Neuronal stem cell (in vitro differentiated cells): ENCODE results near the gene OAS3.

Source experiments
- DNase-seq: peaks from one replicate; pipeline ENCODE4 v3.0.0-alpha.2; 2013; ENCODE audit warnings: low spot score
- H2AFZ ChIP-seq: one replicate; pipeline ENCODE4 v1.6.1; 2013; ENCODE audit warnings: mild to moderate bottlenecking, low read length, inconsistent platforms
- H2AK5ac ChIP-seq: 2 replicates; pipeline ENCODE4 v1.6.1; 2013; ENCODE audit warnings: low read depth, mild to moderate bottlenecking, inconsistent platforms, low read length, moderate library complexity, mixed read lengths
- H2BK120ac ChIP-seq: 2 replicates; pipeline ENCODE4 v1.6.1; 2013; ENCODE audit warnings: low read depth, mild to moderate bottlenecking, inconsistent platforms, low read length, moderate library complexity, mixed read lengths
- H2BK12ac ChIP-seq: one replicate; pipeline ENCODE4 v1.6.1; 2013; ENCODE audit warnings: low read length, inconsistent platforms
- H2BK15ac ChIP-seq: 2 replicates; pipeline ENCODE4 v1.6.1; 2013; ENCODE audit warnings: mild to moderate bottlenecking, low read length, inconsistent platforms, mixed read lengths
- H2BK5ac ChIP-seq: one replicate; pipeline ENCODE4 v1.6.1; 2013; ENCODE audit warnings: inconsistent platforms, mild to moderate bottlenecking, low read length, moderate library complexity
- H3K14ac ChIP-seq: one replicate; pipeline ENCODE4 v1.6.1; 2013; ENCODE audit warnings: low read length, inconsistent platforms
- H3K18ac ChIP-seq: 2 replicates; pipeline ENCODE4 v1.6.1; 2013; ENCODE audit warnings: low read length, inconsistent platforms
- H3K23ac ChIP-seq: 2 replicates; pipeline ENCODE4 v1.6.1; 2013; ENCODE audit warnings: low read depth, mild to moderate bottlenecking, mixed read lengths, low read length, inconsistent platforms; ENCODE audit not compliant: poor library complexity
- H3K27ac ChIP-seq: replicated peaks from 3 replicates; pipeline ENCODE4 v1.5.1; 2013; ENCODE audit warnings: low read length, inconsistent platforms
- H3K27me3 ChIP-seq, 3 experiments: 2 replicates each; pipeline ENCODE4 v1.6.1; 2013; ENCODE audit warnings: low read length in 3 of 3, mild to moderate bottlenecking in 2 of 3, inconsistent platforms in 1 of 3, low read depth in 1 of 3, mixed read lengths in 1 of 3, moderate library complexity in 1 of 3; ENCODE audit not compliant: control insufficient read depth in 3 of 3, insufficient read depth in 3 of 3
- H3K36me3 ChIP-seq, 2 donors: replicated peaks in 1 of 2; 2 replicates each; pipeline ENCODE4 v1.6.1; 2013; ENCODE audit warnings: low read length in 2 of 2; ENCODE audit not compliant: control insufficient read depth in 2 of 2, insufficient read depth in 2 of 2
- H3K4ac ChIP-seq: 2 replicates; pipeline ENCODE4 v1.6.1; 2013; ENCODE audit warnings: inconsistent platforms, mild to moderate bottlenecking, low read length, moderate library complexity
- H3K4me1 ChIP-seq, 2 donors: 1 replicate in 1 of 2; 2 replicates in 1 of 2; pipeline ENCODE4 v1.6.1; 2013; ENCODE audit warnings: low read length in 2 of 2, low read depth in 1 of 2; ENCODE audit not compliant: control insufficient read depth in 2 of 2, insufficient read depth in 1 of 2
- H3K4me2 ChIP-seq: one replicate; pipeline ENCODE4 v1.6.1; 2013; ENCODE audit warnings: mild to moderate bottlenecking, low read length, inconsistent platforms; ENCODE audit not compliant: insufficient read depth, poor library complexity, severe bottlenecking
- H3K4me3 ChIP-seq, 2 donors: 2 replicates each; pipeline ENCODE4 v1.5.1; 2013; ENCODE audit warnings: low read length in 2 of 2, mild to moderate bottlenecking in 2 of 2, inconsistent platforms in 1 of 2, moderate library complexity in 1 of 2
- H3K79me1 ChIP-seq: one replicate; pipeline ENCODE4 v1.6.1; 2013; ENCODE audit warnings: low read depth, mild to moderate bottlenecking, inconsistent platforms, low read length, moderate library complexity
- H3K9ac ChIP-seq: one replicate; pipeline ENCODE4 v1.6.1; 2013; ENCODE audit warnings: mild to moderate bottlenecking, low read depth, low read length, inconsistent platforms; ENCODE audit not compliant: poor library complexity
- H3K9me3 ChIP-seq, 2 donors: replicated peaks in 1 of 2; 2 replicates each; pipeline versions ENCODE3 to v1.6.1; 2013; ENCODE audit warnings: low read length in 2 of 2, mild to moderate bottlenecking in 2 of 2, inconsistent platforms in 1 of 2, low read depth in 1 of 2, mixed read lengths in 1 of 2, moderate library complexity in 1 of 2; ENCODE audit not compliant: control insufficient read depth in 2 of 2, insufficient read depth in 1 of 2
- H4K8ac ChIP-seq: one replicate; pipeline ENCODE4 v1.6.1; 2013; ENCODE audit warnings: low read depth, mild to moderate bottlenecking, inconsistent platforms, low read length, moderate library complexity
- H4K91ac ChIP-seq: one replicate; pipeline ENCODE4 v1.6.1; 2013; ENCODE audit warnings: low read length, low read depth, mild to moderate bottlenecking, inconsistent platforms; ENCODE audit not compliant: poor library complexity
- WGBS, 2 donors: extraction: QIAGEN DNeasy Blood & Tissue Kit; methylation state at CpG; one replicate each; pipeline ENCODE4 v1.1.7; 2013; ENCODE audit warnings: missing lambda C conversion rate in 2 of 2, mixed read lengths in 1 of 2; ENCODE audit not compliant: insufficient read length in 2 of 2, insufficient replicate concordance in 1 of 2; ENCODE audit errors: extremely low coverage in 2 of 2; 5-methylcytosine and 5-hydroxymethylcytosine counted together

Gene OAS3

GRCh38 chr12:112927925-112928324 is 10.3 kb upstream of the OAS3 start:
- H2BK5ac ChIP-seq = no peak overlapping the region
- H2AFZ ChIP-seq = no peak overlapping the region
- H3K4me1 ChIP-seq = peaks cover 0 to 2% of the 10 kb centered on the region in 2 donors
- peaks cover 0 to 2% of the 10 kb centered on the region in 2 donors for H3K9me3 ChIP-seq
- no peak overlapping the region for H3K9ac ChIP-seq
- no peak overlapping the region for H2BK15ac ChIP-seq
- H3K4ac ChIP-seq = no peak overlapping the region
- H3K23ac ChIP-seq = no peak overlapping the region
- no peak for DNase-seq
- H3K4me2 ChIP-seq = no peak overlapping the region
- H3K14ac ChIP-seq = no peak overlapping the region
- no peak overlapping the region for H2BK120ac ChIP-seq
- H3K79me1 ChIP-seq = no peaks in the 10 kb centered on the region
- H3K4me3 ChIP-seq = no peak overlapping the region
- H3K18ac ChIP-seq = no peak overlapping the region
- H2BK12ac ChIP-seq = no peak overlapping the region
- H3K36me3 ChIP-seq = no peaks in the 10 kb centered on the region
- WGBS, 2 donors = no CpG with 5 or more reads among the region's 2 CpGs
- no peaks in the 10 kb centered on the region for H3K27me3 ChIP-seq
- H2AK5ac ChIP-seq = no peak overlapping the region
- H4K91ac ChIP-seq = no peak overlapping the region
- H3K27ac ChIP-seq = no peak overlapping the region
- H4K8ac ChIP-seq = no peak overlapping the region

- H3K27ac ChIP-seq = no peak overlapping the region
- H4K8ac ChIP-seq = no peak overlapping the region
- H2AFZ ChIP-seq = no peak overlapping the region
- DNase-seq = no peak
- no peak overlapping the region for H2BK15ac ChIP-seq
- H2AK5ac ChIP-seq = no peak overlapping the region
- H3K36me3 ChIP-seq = no peaks in the 10 kb centered on the region
- H2BK12ac ChIP-seq = no peak overlapping the region
- no CpG with 5 or more reads among the region's 1 CpG for WGBS, 2 donors
- peaks cover 0 to 2% of the 10 kb centered on the region in 2 donors for H3K4me1 ChIP-seq
- H4K91ac ChIP-seq = no peak overlapping the region
- H3K23ac ChIP-seq = no peak overlapping the region
- no peak overlapping the region for H2BK5ac ChIP-seq
- no peak overlapping the region for H3K18ac ChIP-seq
- H3K4me3 ChIP-seq = no peak overlapping the region
- no peaks in the 10 kb centered on the region for H3K79me1 ChIP-seq
- H3K4me2 ChIP-seq = no peak overlapping the region
- H3K4ac ChIP-seq = no peak overlapping the region
- H2BK120ac ChIP-seq = no peak overlapping the region
- H3K14ac ChIP-seq = no peak overlapping the region
- peaks cover 0 to 2% of the 10 kb centered on the region in 2 donors for H3K9me3 ChIP-seq
- H3K27me3 ChIP-seq = no peaks in the 10 kb centered on the region
- H3K9ac ChIP-seq = no peak overlapping the region
Observed at GRCh38 chr12:112928978-112929377, 9.3 kb upstream of the OAS3 start.

GRCh38 chr12:112929715-112930114 is 8.6 kb upstream of the OAS3 start:
- H2BK15ac ChIP-seq = no peak overlapping the region
- no peaks in the 10 kb centered on the region for H3K36me3 ChIP-seq
- no peaks in the 10 kb centered on the region for H3K27me3 ChIP-seq
- H3K9me3 ChIP-seq = peaks cover 0 to 2% of the 10 kb centered on the region in 2 donors
- H3K4ac ChIP-seq = no peak overlapping the region
- H3K4me3 ChIP-seq = no peak overlapping the region
- H3K79me1 ChIP-seq = no peaks in the 10 kb centered on the region
- no peak overlapping the region for H3K23ac ChIP-seq
- no peak for DNase-seq
- H3K14ac ChIP-seq = no peak overlapping the region
- no peak overlapping the region for H2AFZ ChIP-seq
- peaks cover 0 to 2% of the 10 kb centered on the region in 2 donors for H3K4me1 ChIP-seq
- H3K18ac ChIP-seq = no peak overlapping the region
- H2BK12ac ChIP-seq = no peak overlapping the region
- H3K27ac ChIP-seq = no peak overlapping the region
- H2AK5ac ChIP-seq = no peak overlapping the region
- no peak overlapping the region for H4K8ac ChIP-seq
- no peak overlapping the region for H2BK120ac ChIP-seq
- H4K91ac ChIP-seq = no peak overlapping the region
- no CpG with 5 or more reads among the region's 3 CpGs for WGBS, 2 donors
- H3K9ac ChIP-seq = no peak overlapping the region
- H2BK5ac ChIP-seq = no peak overlapping the region
- no peak overlapping the region for H3K4me2 ChIP-seq

DNA sequence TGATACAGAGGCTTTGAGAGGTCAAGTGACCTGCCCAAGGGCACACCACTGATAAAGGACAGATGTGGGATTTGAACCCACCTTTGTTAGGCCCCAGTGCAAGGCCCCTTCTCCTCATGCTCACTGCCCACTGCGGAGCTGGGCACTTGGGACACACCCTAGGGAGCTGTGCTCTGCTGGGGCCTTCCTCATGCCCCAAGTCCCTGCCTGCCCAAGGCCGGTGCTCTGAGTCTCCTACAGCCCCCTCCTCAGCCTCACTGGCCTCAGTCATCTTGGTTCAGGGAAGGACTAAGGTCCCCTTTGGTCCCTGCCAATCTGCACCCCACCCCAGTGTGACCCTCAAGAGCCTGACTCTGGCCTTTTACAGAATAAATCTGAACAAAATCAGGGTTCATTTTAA is 7.9 kb upstream of the OAS3 start:
- Histone ChIP-seq H3K36me3 (no peaks in the 10 kb centered on the region), H3K14ac (no peak overlapping the region), H3K4me1 (peaks cover 0 to 2% of the 10 kb centered on the region in 2 donors), H3K4me3 (no peak overlapping the region), H3K79me1 (no peaks in the 10 kb centered on the region), H2BK5ac (no peak overlapping the region), H3K4ac (no peak overlapping the region), H2AK5ac (no peak overlapping the region), H3K9ac (no peak overlapping the region), H3K4me2 (no peak overlapping the region), H4K8ac (no peak overlapping the region), H3K18ac (peak overlapping the region; percentile 57), H3K9me3 (peaks cover 0 to 2% of the 10 kb centered on the region in 2 donors), H3K23ac (no peak overlapping the region), H3K27me3 (no peaks in the 10 kb centered on the region), H2AFZ (no peak overlapping the region), H2BK12ac (no peak overlapping the region), H2BK15ac (no peak overlapping the region), H2BK120ac (no peak overlapping the region), H3K27ac (no peak overlapping the region), H4K91ac (no peak overlapping the region)
- DNase-seq = no peak
- WGBS, 2 donors = no CpG with 5 or more reads among the region's 2 CpGs
